GM18951 (cell line): Measurements from ENCODE around the gene MCF2L.

Source experiments
- POLR2A ChIP-seq: IDR thresholded peaks from 4 replicates; pipeline ENCODE4 v1.6.1; 2011; ENCODE audit warnings: mild to moderate bottlenecking; ENCODE audit not compliant: insufficient read length, insufficient read depth; ENCODE audit errors: extremely low read depth
- in situ Hi-C: fragments of 300-500 bp; cut with MboI; formaldehyde crosslinking; loops from one replicate; pipeline ENCODE4 v1.12.0; 2022; ENCODE audit warnings: low sequenced_read_pairs, mixed read lengths, inconsistent platforms; ENCODE audit not compliant: unreplicated experiment

Gene MCF2L

DNA sequence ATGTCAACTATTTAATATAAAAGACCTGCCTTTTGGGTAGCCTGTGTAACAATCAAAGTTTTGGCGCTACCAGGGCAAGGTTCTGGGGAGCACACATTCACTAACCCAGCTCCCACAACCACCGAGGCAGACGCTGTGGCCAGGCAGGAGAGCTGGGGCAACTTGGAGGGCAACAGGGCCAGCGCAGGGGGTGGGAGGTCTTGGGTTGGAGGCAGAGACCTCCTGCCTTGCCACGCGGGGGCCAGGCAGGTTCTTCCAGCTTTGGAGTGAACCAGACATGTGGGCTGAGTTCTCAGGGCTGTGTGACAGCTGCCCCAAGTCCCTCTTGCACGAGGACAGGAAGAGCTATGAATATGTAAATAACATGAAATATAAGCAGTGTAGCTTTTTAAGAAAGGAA, 30.3 kb upstream of the MCF2L start:
- in situ Hi-C loops: loop anchor here (25.0 kb wide), 1 partner anchor 624 kb away; no protein-coding TSS in a partner anchor
- no peak for TF ChIP-seq POLR2A

DNA sequence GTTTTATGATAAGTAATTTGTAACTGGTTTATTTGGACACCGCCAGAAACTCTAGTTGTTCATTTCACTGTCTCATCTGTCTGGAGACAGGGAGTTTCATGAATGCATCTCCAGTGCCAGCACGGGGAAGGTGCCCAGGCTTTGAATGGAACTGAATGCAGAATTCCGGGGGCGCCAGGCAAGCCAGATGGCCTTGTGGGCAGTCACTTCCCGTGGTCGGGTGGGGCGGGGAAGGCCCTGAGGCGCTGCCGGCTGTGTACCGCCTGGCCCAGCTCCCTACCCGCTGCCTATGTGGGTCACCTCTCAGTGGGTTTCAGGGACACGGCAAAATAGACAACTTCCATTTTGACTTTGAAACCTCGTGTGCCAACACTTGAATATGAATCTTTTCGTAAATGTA, 28.8 kb upstream of the MCF2L start:
- no peak for TF ChIP-seq POLR2A
- in situ Hi-C loops: loop anchor here (25.0 kb wide), 1 partner anchor 622 kb away; no protein-coding TSS in a partner anchor

DNA sequence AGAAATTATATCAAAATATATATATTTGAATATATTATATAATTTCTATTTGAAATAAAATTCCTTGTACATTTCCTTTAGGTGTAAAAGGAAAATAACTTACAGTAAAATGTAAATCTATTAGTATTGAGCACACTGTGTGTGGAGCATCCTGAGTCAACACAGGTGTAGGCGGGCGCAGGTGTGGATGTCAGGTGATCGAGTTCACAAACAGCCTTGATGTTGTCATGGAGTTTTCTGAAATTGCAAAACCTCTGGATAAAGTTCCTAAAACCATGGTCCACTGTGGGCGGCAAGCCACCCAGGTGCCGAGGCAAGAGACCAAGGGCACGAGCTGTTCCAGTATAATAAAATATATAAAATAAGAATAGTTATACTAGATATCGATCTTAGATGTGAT, 27.7 kb upstream of the MCF2L start:
- no peak for TF ChIP-seq POLR2A
- in situ Hi-C loops: loop anchor here (25.0 kb wide), 1 partner anchor 621 kb away; no protein-coding TSS in a partner anchor

DNA sequence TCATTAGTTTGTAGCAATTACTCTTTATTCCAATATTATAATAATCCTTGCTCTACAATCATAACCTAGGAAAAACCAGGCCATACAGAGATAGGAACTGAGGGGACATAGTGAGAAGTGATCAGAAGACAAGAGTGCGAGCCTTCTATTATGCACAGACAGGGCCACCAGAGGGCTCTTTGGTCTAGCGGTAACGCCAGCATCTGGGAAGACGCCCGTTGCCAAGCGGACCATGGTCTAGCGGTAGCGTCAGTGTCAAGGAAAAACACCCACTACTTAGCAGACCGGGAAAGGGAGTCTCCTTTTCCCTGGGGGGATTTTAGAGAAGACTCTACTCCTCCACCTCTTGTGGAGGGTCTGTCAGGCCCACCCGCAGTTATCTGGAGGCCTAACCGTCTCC, 27.2 kb upstream of the MCF2L start:
- in situ Hi-C loops: loop anchor here (25.0 kb wide), 1 partner anchor 621 kb away; no protein-coding TSS in a partner anchor

DNA sequence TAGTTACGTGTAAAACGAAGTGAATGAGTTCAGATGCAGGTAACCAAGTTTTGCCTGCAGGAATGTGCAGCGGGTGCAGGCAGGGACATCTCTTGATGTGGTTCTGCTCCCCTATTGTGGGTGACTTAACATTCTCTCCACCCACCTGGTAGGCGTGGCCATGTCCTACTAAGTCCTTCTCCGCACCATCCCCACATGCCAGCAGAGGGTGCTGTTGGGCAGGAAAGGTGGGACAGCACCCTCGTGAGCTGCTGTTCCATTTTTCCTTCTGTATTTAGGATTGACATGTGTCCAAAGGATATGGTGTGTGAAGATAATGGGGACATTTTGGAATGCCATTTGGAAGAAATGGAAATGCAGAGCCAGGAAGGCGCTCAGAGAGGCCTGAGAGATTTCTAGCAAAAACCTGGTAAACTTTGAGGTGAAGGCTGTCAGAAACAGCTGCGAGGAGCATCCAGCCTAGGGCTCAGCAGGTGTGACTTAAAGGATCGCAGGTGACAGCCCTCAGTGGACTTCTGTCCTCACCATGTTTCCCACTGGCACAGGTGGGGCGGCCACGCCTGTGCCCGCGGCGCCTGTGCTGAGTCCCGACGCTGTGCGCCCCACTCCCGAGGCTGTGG, 26.2 kb upstream of the MCF2L start:
- TF ChIP-seq POLR2A: no peak
- in situ Hi-C loops: loop anchor here (25.0 kb wide), 1 partner anchor 620 kb away; no protein-coding TSS in a partner anchor

DNA sequence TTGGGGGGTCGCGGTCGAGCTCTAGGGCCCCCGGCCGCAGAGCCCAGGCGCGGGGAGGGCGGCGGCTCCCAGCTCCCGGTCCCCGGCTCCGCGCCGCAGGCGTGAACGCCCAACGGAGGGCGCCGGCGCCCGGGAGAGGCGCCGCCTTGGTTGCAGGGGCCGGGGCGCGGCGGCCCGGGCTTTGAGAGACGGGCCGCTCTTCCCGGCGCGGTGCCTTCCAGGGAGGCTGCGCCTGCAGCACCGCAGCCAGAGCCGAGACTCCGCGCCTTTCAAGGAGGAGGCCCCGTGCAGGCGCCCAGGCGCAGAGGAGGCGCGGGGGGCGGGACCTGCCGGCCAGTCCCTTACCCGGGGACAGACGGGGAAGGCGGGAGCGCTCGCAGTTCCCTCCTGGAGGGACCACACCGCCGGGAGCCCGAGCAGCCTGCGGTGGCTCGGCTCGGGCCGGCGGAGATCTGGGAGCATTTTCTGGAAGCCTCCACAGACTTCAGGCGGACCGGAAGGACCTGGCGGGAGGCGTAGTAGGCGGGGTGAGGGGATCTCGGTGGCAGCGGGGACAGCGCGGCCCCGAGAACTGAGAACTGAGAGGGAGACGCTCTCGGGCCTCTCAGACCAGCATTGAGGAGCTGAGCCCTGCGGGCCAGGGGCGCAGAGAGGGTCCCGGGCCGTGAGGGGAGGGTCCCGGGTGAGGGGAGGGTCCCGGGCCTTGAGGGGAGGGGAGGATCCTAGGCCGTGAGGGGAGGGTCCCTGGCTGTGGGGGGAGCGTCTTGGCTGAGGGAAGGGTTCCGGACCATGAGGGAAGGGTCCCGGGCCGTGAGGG, 25.5 kb upstream of the MCF2L start:
- in situ Hi-C loops: loop anchor here (25.0 kb wide), 1 partner anchor 619 kb away; no protein-coding TSS in a partner anchor
- TF ChIP-seq POLR2A: no peak

DNA sequence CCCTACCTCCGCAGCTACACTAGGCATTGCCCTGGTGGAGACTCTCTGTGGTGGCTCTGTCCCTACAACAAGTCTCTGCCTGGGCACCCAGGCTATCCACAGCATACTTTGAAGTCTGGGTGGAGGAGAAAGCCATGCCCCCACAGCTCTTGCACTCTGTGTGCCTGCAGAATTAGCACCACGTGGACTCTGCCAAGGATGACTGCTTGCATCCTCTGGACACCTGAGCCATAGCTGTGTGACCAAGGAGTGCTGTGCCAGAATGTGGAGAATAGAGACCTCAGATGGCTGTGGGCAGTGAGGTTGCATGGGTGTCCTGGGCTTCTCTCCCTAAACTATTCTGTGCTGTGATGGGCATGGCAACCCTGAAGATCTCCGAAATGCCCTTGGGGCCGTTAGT, 21.2 kb upstream of the MCF2L start:
- in situ Hi-C loops: loop anchor here (25.0 kb wide), 1 partner anchor 615 kb away; no protein-coding TSS in a partner anchor
- TF ChIP-seq POLR2A: no peak

DNA sequence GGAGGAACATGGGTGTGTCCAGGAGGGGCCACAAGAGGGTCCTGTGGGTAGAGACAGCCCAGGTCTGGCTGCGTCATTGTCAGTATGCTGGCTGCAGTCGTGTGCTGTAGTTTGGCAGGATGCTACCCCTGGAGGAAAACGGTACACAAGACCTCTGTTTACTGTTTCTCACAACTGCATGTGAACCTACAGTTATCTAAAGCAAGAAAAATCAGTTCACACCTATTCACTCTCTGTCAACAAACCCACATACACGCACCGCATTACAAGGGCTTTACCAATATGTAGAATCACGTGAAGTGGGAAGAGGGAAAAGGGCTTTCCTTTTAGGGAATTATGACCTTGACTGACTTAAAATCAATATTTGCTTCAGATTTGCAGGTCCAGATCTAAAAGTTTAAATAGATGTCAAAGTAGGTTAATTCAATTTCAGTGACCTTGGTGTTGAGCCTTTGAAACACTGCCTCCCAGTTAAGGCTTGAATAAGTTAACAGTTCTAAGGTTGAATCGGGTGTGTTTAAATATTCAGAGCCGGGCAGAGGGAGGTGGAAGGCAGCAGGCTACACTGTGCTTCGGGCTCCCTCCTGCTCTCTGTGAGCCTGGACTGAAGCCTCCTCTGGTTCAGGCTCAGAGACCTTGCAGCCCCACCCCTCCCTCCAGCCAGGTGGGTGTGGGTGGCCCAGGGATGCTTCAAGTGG, 17.2 kb upstream of the MCF2L start:
- no peak for TF ChIP-seq POLR2A
- in situ Hi-C loops: no loop called here

DNA sequence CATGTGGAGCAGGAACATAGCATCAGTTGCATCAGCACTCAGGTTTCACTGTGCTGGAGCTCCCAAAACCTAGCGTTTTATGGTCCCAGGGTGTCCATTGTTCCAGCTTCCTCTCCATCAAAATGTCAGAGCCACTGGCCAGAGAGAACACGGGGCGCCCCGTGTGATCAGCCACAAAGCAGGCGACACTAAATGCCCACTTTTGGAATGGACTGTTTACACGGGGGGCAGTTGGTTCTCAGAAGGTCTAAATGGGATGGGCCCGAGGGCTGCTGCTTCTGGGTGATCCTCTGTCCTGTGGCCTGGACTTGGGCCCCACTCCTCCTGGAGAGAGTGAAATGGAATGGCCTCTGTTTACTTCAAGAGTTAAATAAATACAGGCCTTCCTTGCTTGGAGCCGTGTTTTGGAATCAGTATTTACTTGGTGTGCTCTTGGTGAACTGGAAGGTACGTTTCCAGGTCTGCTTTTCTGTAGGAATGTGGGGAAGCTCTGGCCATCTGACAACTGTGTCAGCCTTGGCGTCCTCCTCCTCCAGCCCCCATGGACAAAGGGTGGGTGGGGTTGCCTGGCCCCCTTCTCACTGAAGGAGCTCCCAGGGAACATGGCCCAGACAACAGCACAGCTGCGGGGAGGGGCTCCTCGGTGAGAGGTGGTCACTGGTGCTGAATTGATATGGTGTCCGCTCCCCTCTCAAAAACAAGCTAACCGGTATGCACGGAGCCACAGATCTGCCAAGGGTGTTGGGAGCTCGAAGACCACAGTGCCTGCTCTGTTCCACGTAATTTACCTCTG, 16.1 kb upstream of the MCF2L start:
- TF ChIP-seq POLR2A: no peak
- in situ Hi-C loops: no loop called here

DNA sequence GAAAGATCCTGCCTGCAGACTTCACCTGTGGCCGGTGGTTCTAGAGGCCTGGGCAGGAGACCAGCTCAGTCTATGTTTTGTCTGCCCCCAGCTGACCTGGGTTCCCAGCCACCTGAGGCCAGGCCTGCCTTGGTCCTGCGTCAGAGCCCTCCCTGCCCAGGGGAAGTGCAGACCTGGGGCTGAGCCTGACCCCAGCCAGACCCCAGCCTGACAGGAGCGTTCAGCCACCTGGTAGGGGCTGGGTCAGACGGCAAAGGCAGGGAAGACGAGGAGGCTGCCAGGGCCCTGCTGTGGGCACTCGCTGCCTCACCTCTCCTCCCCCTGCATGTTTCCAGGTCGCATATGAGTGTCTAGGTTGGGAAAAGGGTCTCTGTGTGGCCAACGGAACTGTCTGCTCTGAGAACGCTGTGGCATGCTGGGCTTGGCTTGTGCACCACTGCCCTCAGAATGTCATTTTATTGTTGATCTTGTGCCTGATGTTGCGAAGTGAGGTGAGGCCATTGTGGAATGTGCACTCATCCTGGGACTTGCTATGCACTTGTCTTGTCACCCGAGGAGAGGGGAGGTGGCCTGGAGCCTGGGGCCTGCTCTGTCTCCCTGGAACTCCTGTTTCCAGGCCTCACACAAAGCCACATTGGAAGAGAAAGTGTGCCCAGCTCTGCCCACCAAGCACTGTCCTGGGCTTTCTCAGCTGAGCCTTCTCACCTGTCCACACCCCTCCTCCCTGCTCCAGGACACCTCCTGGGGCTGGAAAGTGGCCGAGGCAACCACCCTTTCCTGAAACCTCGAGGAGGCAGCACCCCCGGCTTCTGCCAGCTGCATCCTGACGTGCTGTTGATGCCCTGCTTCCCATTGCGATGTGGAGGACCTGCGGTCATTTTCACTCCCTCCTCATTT, 15.2 kb upstream of the MCF2L start:
- in situ Hi-C loops: no loop called here
- TF ChIP-seq POLR2A: no peak

DNA sequence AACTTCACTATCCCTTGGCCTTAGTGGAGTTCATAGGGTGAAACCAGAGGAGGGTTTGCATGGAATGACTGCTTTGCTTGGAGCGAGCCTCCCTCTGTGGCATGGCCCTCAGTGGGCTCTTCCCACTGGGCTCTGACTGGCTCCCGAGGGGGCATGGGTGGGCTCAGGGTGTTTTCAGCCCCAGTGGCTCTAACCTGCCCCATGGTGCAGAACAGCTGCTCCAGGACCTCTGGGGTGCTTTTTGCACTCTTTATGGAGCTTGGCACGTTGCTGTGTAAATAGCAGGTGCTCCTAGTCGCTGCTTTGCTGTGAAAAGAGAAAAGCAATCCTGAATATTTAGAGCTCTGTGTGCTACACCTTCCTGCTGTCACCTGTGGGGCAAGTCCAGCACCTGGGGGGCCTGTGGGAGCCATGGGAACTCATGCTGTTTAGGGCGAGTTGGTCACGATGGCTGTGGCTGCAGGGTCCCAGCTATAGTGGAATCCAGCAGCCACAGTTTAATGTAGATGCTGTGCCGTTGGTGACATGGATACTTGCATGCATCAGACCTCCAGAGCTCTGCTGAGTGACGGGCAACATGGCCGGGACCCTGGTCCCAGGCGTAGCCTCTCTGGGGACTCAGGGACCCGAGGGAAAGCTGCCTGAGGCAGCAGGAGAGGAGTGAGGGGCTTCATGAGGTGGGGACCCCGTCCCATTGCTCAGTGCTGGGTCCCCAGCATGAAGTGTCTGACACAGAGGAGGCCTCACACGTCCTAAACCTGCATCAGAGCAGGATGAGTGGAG, 14.3 kb upstream of the MCF2L start:
- in situ Hi-C loops: no loop called here
- no peak for TF ChIP-seq POLR2A
